Brain microvascular endothelial cell (primary cell): Measurements from ENCODE around the gene VGLL1.

ENCODE experiments used
- DNase-seq: peaks from one replicate; pipeline ENCODE4 v3.0.0-alpha.2; 2020
- H3K27ac ChIP-seq: fragments of 250-450 bp; sonication (Bioruptor Pico); 2 replicates; pipeline ENCODE4 v1.5.1; 2020; ENCODE audit warnings: mild to moderate bottlenecking, moderate library complexity
- H3K27me3 ChIP-seq: fragments of 250-450 bp; sonication (Bioruptor Pico); replicated peaks from 2 replicates; pipeline ENCODE4 v1.5.1; 2020; ENCODE audit warnings: mild to moderate bottlenecking
- H3K36me3 ChIP-seq: fragments of 250-450 bp; sonication (Bioruptor Pico); replicated peaks from 2 replicates; pipeline ENCODE4 v1.5.1; 2020; ENCODE audit warnings: mild to moderate bottlenecking
- H3K4me3 ChIP-seq: 2 replicates; pipeline ENCODE4 v1.5.1; 2011; ENCODE audit warnings: low read depth, mild to moderate bottlenecking, control low read depth, low read length, moderate library complexity
- CTCF ChIP-seq: IDR thresholded peaks from 2 replicates; pipeline ENCODE4 v1.5.1; 2011; ENCODE audit warnings: low read depth, mild to moderate bottlenecking, moderate library complexity, low read length, control low read depth, inconsistent platforms; ENCODE audit errors: missing control alignments
- in situ Hi-C: cut with HindIII; loops from 2 replicates; pipeline ENCODE4 v1.10.0; 2017; ENCODE audit warnings: low sequenced_read_pairs, low pct_ligation_motif_present

VGLL1 gene, protein sequence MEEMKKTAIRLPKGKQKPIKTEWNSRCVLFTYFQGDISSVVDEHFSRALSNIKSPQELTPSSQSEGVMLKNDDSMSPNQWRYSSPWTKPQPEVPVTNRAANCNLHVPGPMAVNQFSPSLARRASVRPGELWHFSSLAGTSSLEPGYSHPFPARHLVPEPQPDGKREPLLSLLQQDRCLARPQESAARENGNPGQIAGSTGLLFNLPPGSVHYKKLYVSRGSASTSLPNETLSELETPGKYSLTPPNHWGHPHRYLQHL

GRCh38 chrX:136531951-136532350, at the start of gene VGLL1:
TSS of gene VGLL1 (plus strand) at chrX:136532215. CDS start at chrX:136536021, 3,806 bp downstream.
- TF ChIP-seq CTCF, result no peak
- in situ Hi-C loops, result no loop called here
- DNase-seq, result no peak
- no peak within 1 kb of the TSS for H3K27ac ChIP-seq
- no peak within 1 kb of the TSS for H3K4me3 ChIP-seq
- H3K27me3 ChIP-seq, result no peaks in the 10 kb centered on the region
- no peaks in the 10 kb centered on the region for H3K36me3 ChIP-seq

GRCh38 chrX:136487647-136488046, 44.4 kb upstream of the VGLL1 start, which contains the start of gene BRS3:
TSS of gene BRS3 (plus strand) at chrX:136487947. CDS start at chrX:136488115, 168 bp downstream.
- no peak for DNase-seq
- H3K27me3 ChIP-seq, result no peaks in the 10 kb centered on the region
- H3K27ac ChIP-seq, result no peak within 1 kb of the TSS
- in situ Hi-C loops, result no loop called here
- H3K36me3 ChIP-seq, result no peaks in the 10 kb centered on the region
- TF ChIP-seq CTCF, result no peak
- H3K4me3 ChIP-seq, result no peak within 1 kb of the TSS

GRCh38 chrX:136488706-136489105, 43.3 kb upstream of the VGLL1 start:
- Histone ChIP-seq H3K36me3 (no peaks in the 10 kb centered on the region), H3K27ac (no peak overlapping the region), H3K4me3 (no peak overlapping the region), H3K27me3 (no peaks in the 10 kb centered on the region)
- in situ Hi-C loops, result no loop called here
- no peak for DNase-seq
- no peak for TF ChIP-seq CTCF

DNA sequence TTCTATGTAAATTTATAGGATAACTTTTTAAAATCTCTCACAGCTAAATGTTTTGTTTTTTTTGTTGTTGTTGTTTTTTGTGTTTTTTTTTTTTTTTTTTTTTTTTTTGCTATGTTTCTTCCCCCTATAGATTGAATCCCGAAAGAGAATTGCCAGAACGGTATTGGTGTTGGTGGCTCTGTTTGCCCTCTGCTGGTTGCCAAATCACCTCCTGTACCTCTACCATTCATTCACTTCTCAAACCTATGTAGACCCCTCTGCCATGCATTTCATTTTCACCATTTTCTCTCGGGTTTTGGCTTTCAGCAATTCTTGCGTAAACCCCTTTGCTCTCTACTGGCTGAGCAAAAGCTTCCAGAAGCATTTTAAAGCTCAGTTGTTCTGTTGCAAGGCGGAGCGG, 40.2 kb upstream of the VGLL1 start:
- in situ Hi-C loops, result no loop called here
- no peak for TF ChIP-seq CTCF
- no peak for DNase-seq

DNA sequence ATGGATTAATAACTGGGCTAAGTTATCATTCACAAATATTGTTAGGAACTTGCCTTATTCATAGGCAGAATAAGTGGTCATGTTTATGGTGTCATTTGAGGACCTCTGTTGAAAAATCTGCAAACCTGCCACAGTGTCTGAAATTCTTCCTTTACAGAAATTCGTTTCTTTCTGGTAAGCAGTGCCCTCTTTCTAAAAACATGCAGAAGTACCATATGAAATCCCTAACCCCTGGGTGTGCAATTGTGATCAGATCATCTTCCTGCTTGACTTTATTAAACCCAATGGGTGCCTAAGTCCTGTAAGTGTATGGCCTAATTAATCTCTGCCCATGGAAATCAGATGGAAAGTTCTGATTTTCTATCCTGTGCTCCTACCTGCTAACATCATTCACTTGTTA, 39.0 kb upstream of the VGLL1 start:
- in situ Hi-C loops, result no loop called here
- no peak for TF ChIP-seq CTCF
- H3K4me3 ChIP-seq, result no peak overlapping the region
- no peaks in the 10 kb centered on the region for H3K27me3 ChIP-seq
- H3K27ac ChIP-seq, result no peak overlapping the region
- H3K36me3 ChIP-seq, result no peaks in the 10 kb centered on the region
- DNase-seq, result no peak

More for the DNA sequence above, 40.2 kb upstream of the VGLL1 start:
- Histone ChIP-seq H3K36me3 (no peaks in the 10 kb centered on the region), H3K4me3 (no peak overlapping the region), H3K27me3 (no peaks in the 10 kb centered on the region), H3K27ac (no peak overlapping the region)

- Histone ChIP-seq H3K36me3 (no peaks in the 10 kb centered on the region), H3K4me3 (no peak overlapping the region), H3K27ac (no peak overlapping the region), H3K27me3 (no peaks in the 10 kb centered on the region)
- TF ChIP-seq CTCF, result no peak
- in situ Hi-C loops, result no loop called here
- DNase-seq, result no peak
Observed at GRCh38 chrX:136495043-136495442, 37.0 kb upstream of the VGLL1 start.
